Measurements from ENCODE around the gene PCSK5. TPM values are rescaled to one million over a fixed set of nuclear protein-coding genes. Genes with fewer than 3 reads are reported as not detected.

The PCSK5 gene
- total and polyA plus RNA-seq, 12 donors: 2.2 to 31.8 (median 8.4) TPM

- no peak overlapping the region for H3K4me3 ChIP-seq
- no peaks in the 10 kb centered on the region for H3K36me3 ChIP-seq (replicated peaks in 1 of 2)
- intact Hi-C loops (cut with DNase I): no loop called here
- 53 to 80% (median 61%) methylated on average over 1 of the region's 1 CpG for WGBS, 4 donors
- H3K4me1 ChIP-seq (replicated peaks in 1 of 2): no peaks in the 10 kb centered on the region
- DNase-seq: no peak
- no peaks in the 10 kb centered on the region for H3K27me3 ChIP-seq
- no peaks in the 10 kb centered on the region for H3K9me3 ChIP-seq (replicated peaks in 1 of 3)
- H3K27ac ChIP-seq: no peak overlapping the region
- no peak for TF ChIP-seq CTCF (IDR thresholded peaks at IDR 0.05)
- no peak for TF ChIP-seq POLR2A (IDR thresholded peaks at IDR 0.05)
These were observed 65.7 kb downstream of the PCSK5 start for GRCh38 chr9:75956161-75956560.

GRCh38 chr9:75957116-75957515 is 66.6 kb downstream of the PCSK5 start:
- intact Hi-C loops (cut with DNase I): no loop called here
- H3K9me3 ChIP-seq (replicated peaks in 1 of 3): no peaks in the 10 kb centered on the region
- H3K4me3 ChIP-seq: no peak overlapping the region
- no peaks in the 10 kb centered on the region for H3K27me3 ChIP-seq
- WGBS, 4 donors: 80 to 91% (median 87%) methylated on average over 3 of the region's 3 CpGs
- DNase-seq: no peak
- no peak overlapping the region for H3K27ac ChIP-seq
- H3K4me1 ChIP-seq (replicated peaks in 1 of 2): no peaks in the 10 kb centered on the region
- no peak for TF ChIP-seq CTCF (IDR thresholded peaks at IDR 0.05)
- TF ChIP-seq POLR2A (IDR thresholded peaks at IDR 0.05): no peak
- no peaks in the 10 kb centered on the region for H3K36me3 ChIP-seq (replicated peaks in 1 of 2)

- Histone ChIP-seq H3K9me3 (replicated peaks in 1 of 3) (no peaks in the 10 kb centered on the region), H3K27ac (no peak overlapping the region), H3K27me3 (no peaks in the 10 kb centered on the region), H3K4me3 (no peak overlapping the region), H3K36me3 (replicated peaks in 1 of 2) (no peaks in the 10 kb centered on the region), H3K4me1 (replicated peaks in 1 of 2) (no peaks in the 10 kb centered on the region)
- no peak for TF ChIP-seq POLR2A (IDR thresholded peaks at IDR 0.05)
- TF ChIP-seq CTCF (IDR thresholded peaks at IDR 0.05): no peak
- no peak for DNase-seq
- intact Hi-C loops (cut with DNase I): no loop called here
- WGBS, 4 donors: 62 to 73% (median 70%) methylated on average over 3 of the region's 3 CpGs
These were observed 67.8 kb downstream of the PCSK5 start for GRCh38 chr9:75958226-75958625.

GRCh38 chr9:75960551-75960950 is 70.1 kb downstream of the PCSK5 start:
- Histone ChIP-seq H3K27me3 (no peaks in the 10 kb centered on the region), H3K27ac (no peak overlapping the region), H3K4me1 (replicated peaks in 1 of 2) (peaks cover 0 to 6% of the 10 kb centered on the region in 2 donors), H3K36me3 (replicated peaks in 1 of 2) (no peaks in the 10 kb centered on the region), H3K9me3 (replicated peaks in 1 of 3) (no peaks in the 10 kb centered on the region), H3K4me3 (no peak overlapping the region)
- WGBS, 4 donors: 61 to 77% (median 64%) methylated on average over 6 of the region's 6 CpGs
- intact Hi-C loops (cut with DNase I): no loop called here
- DNase-seq: no peak
- TF ChIP-seq CTCF (IDR thresholded peaks at IDR 0.05): no peak
- no peak for TF ChIP-seq POLR2A (IDR thresholded peaks at IDR 0.05)

Measured in adrenal gland (tissue), 12 donors.